KMS-11 (cell line): Measurements from ENCODE around the gene GPBP1.

Source experiments
- H2AFZ ChIP-seq: fragments of 200-600 bp; sonication (generic); 2 replicates; pipeline ENCODE4 v1.6.1; 2016; ENCODE audit warnings: antibody characterized with exemption, mixed run types, low read depth
- H3K27ac ChIP-seq: fragments of 200-600 bp; sonication (generic); 2 replicates; pipeline ENCODE4 v1.6.1; 2016; ENCODE audit warnings: mild to moderate bottlenecking, mixed run types
- H3K27me3 ChIP-seq: fragments of 200-600 bp; sonication (generic); 2 replicates; pipeline ENCODE4 v1.6.1; 2017; ENCODE audit warnings: mild to moderate bottlenecking, low read depth, mixed run types, moderate library complexity; ENCODE audit not compliant: insufficient read depth
- H3K36me3 ChIP-seq: fragments of 200-600 bp; sonication (generic); 2 replicates; pipeline ENCODE4 v1.6.1; 2017; ENCODE audit warnings: mild to moderate bottlenecking, mixed run types; ENCODE audit not compliant: insufficient read depth
- H3K4me1 ChIP-seq: fragments of 200-600 bp; sonication (generic); 2 replicates; pipeline ENCODE4 v1.6.1; 2016; ENCODE audit warnings: mild to moderate bottlenecking, low read depth, mixed run types; ENCODE audit not compliant: poor library complexity, severe bottlenecking
- H3K4me2 ChIP-seq: fragments of 200-600 bp; sonication (generic); 2 replicates; pipeline ENCODE4 v1.7.0; 2016; ENCODE audit warnings: mild to moderate bottlenecking, mixed run types
- H3K4me3 ChIP-seq: fragments of 200-600 bp; sonication (generic); IDR thresholded peaks from 2 replicates; pipeline ENCODE4 v1.6.1; 2017; ENCODE audit warnings: low read depth, low read length, mixed read lengths; ENCODE audit not compliant: insufficient read depth
- H3K79me2 ChIP-seq: fragments of 200-600 bp; sonication (generic); 2 replicates; pipeline ENCODE4 v1.6.1; 2016; ENCODE audit warnings: low read depth, mixed run types; ENCODE audit not compliant: insufficient read depth
- H3K9ac ChIP-seq: fragments of 200-600 bp; sonication (generic); 2 replicates; pipeline ENCODE4 v1.6.1; 2016; ENCODE audit warnings: mild to moderate bottlenecking, mixed run types
- H4K20me1 ChIP-seq: fragments of 200-600 bp; sonication (generic); 2 replicates; pipeline ENCODE4 v1.6.1; 2016; ENCODE audit warnings: mild to moderate bottlenecking, mixed run types; ENCODE audit not compliant: insufficient read depth
- CTCF ChIP-seq: fragments of 200-600 bp; sonication (generic); conservative IDR thresholded peaks from 2 replicates; pipeline ENCODE4 v1.6.1; 2017; ENCODE audit warnings: low read depth, mild to moderate bottlenecking, antibody characterized with exemption, low read length, moderate library complexity, mixed read lengths

GPBP1 gene

GRCh38 chr5:57173319-57174127 is at the start of gene GPBP1:
GPBP1 (plus strand) TSS chr5:57174059; CDS start chr5:57214131, 40,072 bp downstream.
- Histone ChIP-seq H3K4me3 (no peak within 1 kb of the TSS), H3K27ac (peak within 1 kb of the TSS; percentile 99), H3K79me2 (peaks cover 47% of the 10 kb centered on the region), H3K36me3 (peaks cover 10% of the 10 kb centered on the region; the same call in 1 of the 2 replicates), H2AFZ (peak within 1 kb of the TSS; percentile 60), H3K27me3 (no peaks in the 10 kb centered on the region), H4K20me1 (peaks cover 17% of the 10 kb centered on the region), H3K4me1 (peaks cover 25% of the 10 kb centered on the region), H3K9ac (peak within 1 kb of the TSS; percentile 99), H3K4me2 (peak within 1 kb of the TSS; percentile 93)
- no peak for TF ChIP-seq CTCF

- Histone ChIP-seq H3K27me3 (no peaks in the 10 kb centered on the region), H3K4me2 (no peak overlapping the region)
Measured at GRCh38 chr5:57128325-57128724, 45.5 kb upstream of the GPBP1 start.

GRCh38 chr5:57133574-57133973 is 40.3 kb upstream of the GPBP1 start:
- no peak for TF ChIP-seq CTCF
- no peaks in the 10 kb centered on the region for H3K27me3 ChIP-seq
- no peaks in the 10 kb centered on the region for H3K79me2 ChIP-seq
- H3K4me1 ChIP-seq = no peaks in the 10 kb centered on the region
- no peak overlapping the region for H3K4me3 ChIP-seq
- no peak overlapping the region for H3K4me2 ChIP-seq
- H3K27ac ChIP-seq = no peak overlapping the region
- H3K9ac ChIP-seq = no peak overlapping the region
- no peaks in the 10 kb centered on the region for H4K20me1 ChIP-seq
- no peaks in the 10 kb centered on the region for H3K36me3 ChIP-seq
- H2AFZ ChIP-seq = no peak overlapping the region

More at GRCh38 chr5:57128325-57128724, 45.5 kb upstream of the GPBP1 start:
- no peak for TF ChIP-seq CTCF
- no peaks in the 10 kb centered on the region for H4K20me1 ChIP-seq
- H3K79me2 ChIP-seq = no peaks in the 10 kb centered on the region
- no peaks in the 10 kb centered on the region for H3K36me3 ChIP-seq
- H3K27ac ChIP-seq = no peak overlapping the region
- H3K4me3 ChIP-seq = no peak overlapping the region
- no peak overlapping the region for H2AFZ ChIP-seq
- H3K4me1 ChIP-seq = no peaks in the 10 kb centered on the region
- no peak overlapping the region for H3K9ac ChIP-seq

DNA sequence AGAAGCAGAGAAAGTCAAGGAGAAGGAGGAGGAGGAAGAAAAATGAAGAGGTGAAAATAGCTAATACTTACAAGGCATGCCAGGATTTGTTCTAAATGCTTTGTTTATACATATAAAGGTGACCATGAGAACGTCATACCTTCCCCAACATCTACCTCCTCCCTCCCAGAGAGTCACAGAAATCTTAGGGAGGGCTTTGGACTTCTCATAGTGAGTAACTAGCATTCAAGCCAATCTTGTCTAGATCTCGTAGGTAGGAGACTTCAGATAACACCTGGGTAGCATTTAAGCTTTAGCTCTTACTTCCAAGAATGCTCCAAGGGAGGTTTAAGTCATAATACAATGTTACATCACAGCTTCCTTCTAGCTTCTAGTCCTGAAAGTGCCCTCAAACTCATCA is 36.5 kb upstream of the GPBP1 start:
- no peak for TF ChIP-seq CTCF
- Histone ChIP-seq H3K36me3 (no peaks in the 10 kb centered on the region), H2AFZ (no peak overlapping the region), H3K4me1 (no peaks in the 10 kb centered on the region), H4K20me1 (no peaks in the 10 kb centered on the region), H3K79me2 (no peaks in the 10 kb centered on the region), H3K27ac (no peak overlapping the region), H3K9ac (no peak overlapping the region), H3K4me2 (no peak overlapping the region), H3K4me3 (no peak overlapping the region), H3K27me3 (no peaks in the 10 kb centered on the region)
